ENCODE results near the gene PDZRN4. TPM values are rescaled to one million over a fixed set of nuclear protein-coding genes. Genes with fewer than 3 reads are reported as not detected.
"Not testable (repeated sequence)": the region's sequence is repeated elsewhere in the genome, so short reads cannot be mapped to it uniquely, and the experiment has no call there.

Gene PDZRN4
- polyA plus RNA-seq, 3 donors = not detected

- intact Hi-C loops (cut with micrococcal nuclease) = no loop called here
- no peak overlapping the region for H3K27ac Mint-ChIP-seq
Observed at GRCh38 chr12:41311883-41312282, 123.8 kb downstream of the PDZRN4 start.

GRCh38 chr12:41312451-41312850, 124.3 kb downstream of the PDZRN4 start:
- H2AFZ ChIP-seq (ENCODE audit: insufficient read depth, low read depth, low read length, poor library complexity, severe bottlenecking); H3K36me3 Mint-ChIP-seq; H3K27me3 ChIP-seq (ENCODE audit: control insufficient read depth in 2 of 2, insufficient read depth in 2 of 2, low read length in 2 of 2); H3K9ac ChIP-seq (ENCODE audit: insufficient read depth, low read length, poor library complexity, severe bottlenecking); H3K9me3 Mint-ChIP-seq; H3K36me3 ChIP-seq (replicated peaks in 1 of 2; ENCODE audit: control insufficient read depth in 1 of 2, insufficient read depth in 2 of 2, low read length in 2 of 2); intact Hi-C loops (cut with micrococcal nuclease); DNase-seq; H3K4me3 Mint-ChIP-seq; H3K4me3 ChIP-seq (replicated peaks in 1 of 3; ENCODE audit: low read depth in 2 of 3, low read length in 3 of 3); H3K27ac Mint-ChIP-seq; H3K27me3 Mint-ChIP-seq (ENCODE audit: low read depth in 3 of 3); H4K20me1 ChIP-seq (ENCODE audit: insufficient read depth, low read length); H3K79me2 ChIP-seq (ENCODE audit: insufficient read depth, low read length); H3K4me1 ChIP-seq (ENCODE audit: control insufficient read depth in 1 of 2, insufficient read depth in 2 of 2, low read length in 2 of 2); H3K27ac ChIP-seq (ENCODE audit: low read depth in 1 of 2, low read length in 2 of 2); H3K4me1 Mint-ChIP-seq; H3K9me3 ChIP-seq (replicated peaks in 1 of 2; ENCODE audit: control insufficient read depth in 1 of 2, insufficient read depth in 1 of 2, low read length in 2 of 2); H3K4me2 ChIP-seq (replicated peaks; ENCODE audit: extremely low read depth, low read length, poor library complexity, severe bottlenecking): not testable (repeated sequence)
- WGBS (ENCODE audit: insufficient coverage) = no CpG with 5 or more reads among the region's 4 CpGs

More at GRCh38 chr12:41311883-41312282, 123.8 kb downstream of the PDZRN4 start:
- peaks cover 0 to 3% of the 10 kb centered on the region in 2 donors for H3K9me3 ChIP-seq (replicated peaks in 1 of 2; ENCODE audit: control insufficient read depth in 1 of 2, insufficient read depth in 1 of 2, low read length in 2 of 2)
- H3K9me3 Mint-ChIP-seq = peaks cover 0 to 2% (median 0%) of the 10 kb centered on the region in 7 donors
- no peak for DNase-seq
- H3K27ac ChIP-seq (ENCODE audit: low read depth in 1 of 2, low read length in 2 of 2) = no peak overlapping the region
- H4K20me1 ChIP-seq (ENCODE audit: insufficient read depth, low read length) = no peaks in the 10 kb centered on the region
- no peak overlapping the region for H3K4me3 ChIP-seq (replicated peaks in 1 of 3; ENCODE audit: low read depth in 2 of 3, low read length in 3 of 3)
- H3K9ac ChIP-seq (ENCODE audit: insufficient read depth, low read length, poor library complexity, severe bottlenecking) = no peak overlapping the region
- no peaks in the 10 kb centered on the region for H3K27me3 ChIP-seq (ENCODE audit: control insufficient read depth in 2 of 2, insufficient read depth in 2 of 2, low read length in 2 of 2)
- no peak overlapping the region for H3K4me2 ChIP-seq (replicated peaks; ENCODE audit: extremely low read depth, low read length, poor library complexity, severe bottlenecking)
- TF ChIP-seq CTCF (IDR thresholded peaks at IDR 0.05) = no peak
- no peaks in the 10 kb centered on the region for H3K27me3 Mint-ChIP-seq (ENCODE audit: low read depth in 3 of 3)
- no peaks in the 10 kb centered on the region for H3K4me1 ChIP-seq (ENCODE audit: control insufficient read depth in 1 of 2, insufficient read depth in 2 of 2, low read length in 2 of 2)
- no peaks in the 10 kb centered on the region for H3K36me3 ChIP-seq (replicated peaks in 1 of 2; ENCODE audit: control insufficient read depth in 1 of 2, insufficient read depth in 2 of 2, low read length in 2 of 2)
- H3K4me3 Mint-ChIP-seq = no peak overlapping the region
- no peaks in the 10 kb centered on the region for H3K4me1 Mint-ChIP-seq
- no peak overlapping the region for H2AFZ ChIP-seq (ENCODE audit: insufficient read depth, low read depth, low read length, poor library complexity, severe bottlenecking)
- H3K79me2 ChIP-seq (ENCODE audit: insufficient read depth, low read length) = no peaks in the 10 kb centered on the region
- no CpG with 5 or more reads among the region's 2 CpGs for WGBS (ENCODE audit: insufficient coverage)
- H3K36me3 Mint-ChIP-seq = no peaks in the 10 kb centered on the region

Data from CD14-positive monocyte (primary cell).